ENCODE measurements around the gene TMEM181.
"Not testable (repeated sequence)": the region's sequence is repeated elsewhere in the genome, so short reads cannot be mapped to it uniquely, and the experiment has no call there.

TMEM181 gene

GRCh38 chr6:158626360-158627167 is 66.7 kb downstream of the TMEM181 start:
- H3K9ac ChIP-seq (ENCODE audit: low read length in 5 of 5), result peak overlapping the region in 1 of 5 donors; percentile 33
- H3K36me3 ChIP-seq (ENCODE audit: control insufficient read depth in 5 of 5, insufficient read depth in 5 of 5, low read length in 5 of 5), result peaks cover 0 to 78% (median 43%) of the 10 kb centered on the region in 5 donors
- H3K27me3 ChIP-seq (ENCODE audit: control insufficient read depth in 5 of 5, insufficient read depth in 4 of 5, low read length in 5 of 5), result no peaks in the 10 kb centered on the region
- H3K9me3 ChIP-seq (ENCODE audit: control insufficient read depth in 5 of 5, low read length in 5 of 5), result no peaks in the 10 kb centered on the region
- peaks cover 9 to 23% (median 20%) of the 10 kb centered on the region in 5 donors for H3K4me1 ChIP-seq (ENCODE audit: control insufficient read depth in 5 of 5, insufficient read depth in 5 of 5, low read length in 5 of 5)
- H3K4me3 ChIP-seq (ENCODE audit: low read depth in 1 of 5, low read length in 5 of 5), result no peak overlapping the region
- H3K27ac ChIP-seq (ENCODE audit: low read depth, low read length), result no peak overlapping the region

- no peak overlapping the region for H3K27ac ChIP-seq (ENCODE audit: low read depth, low read length)
- no peak overlapping the region for H3K9ac ChIP-seq (ENCODE audit: low read length in 5 of 5)
- no peak overlapping the region for H3K4me3 ChIP-seq (ENCODE audit: low read depth in 1 of 5, low read length in 5 of 5)
- no peaks in the 10 kb centered on the region for H3K27me3 ChIP-seq (ENCODE audit: control insufficient read depth in 5 of 5, insufficient read depth in 4 of 5, low read length in 5 of 5)
- peaks cover 9 to 31% (median 27%) of the 10 kb centered on the region in 5 donors for H3K4me1 ChIP-seq (ENCODE audit: control insufficient read depth in 5 of 5, insufficient read depth in 5 of 5, low read length in 5 of 5)
- no peaks in the 10 kb centered on the region for H3K9me3 ChIP-seq (ENCODE audit: control insufficient read depth in 5 of 5, low read length in 5 of 5)
- H3K36me3 ChIP-seq (ENCODE audit: control insufficient read depth in 5 of 5, insufficient read depth in 5 of 5, low read length in 5 of 5), result peaks cover 0 to 70% (median 36%) of the 10 kb centered on the region in 5 donors
Measured at GRCh38 chr6:158627168-158627939, 67.5 kb downstream of the TMEM181 start.

DNA sequence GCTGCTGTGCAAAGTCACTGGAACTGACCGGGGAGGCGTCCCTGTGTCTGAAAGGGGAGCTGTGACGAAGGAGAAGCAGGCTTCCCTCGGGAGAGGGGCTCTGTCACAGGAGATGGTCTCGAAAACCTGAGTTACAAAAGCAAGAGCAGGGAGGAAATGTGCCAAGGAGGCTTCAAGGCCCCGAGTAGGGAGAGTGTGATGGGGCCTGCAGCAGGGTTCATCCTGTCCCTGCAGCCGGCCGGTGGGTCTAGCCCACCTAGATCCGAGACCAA is 68.0 kb downstream of the TMEM181 start:
- Histone ChIP-seq H3K27ac (ENCODE audit: low read depth, low read length) (no peak overlapping the region), H3K4me3 (ENCODE audit: low read depth in 1 of 5, low read length in 5 of 5) (no peak overlapping the region), H3K9ac (ENCODE audit: low read length in 5 of 5) (no peak overlapping the region), H3K4me1 (ENCODE audit: control insufficient read depth in 5 of 5, insufficient read depth in 5 of 5, low read length in 5 of 5) (peaks cover 9 to 33% (median 27%) of the 10 kb centered on the region in 5 donors), H3K9me3 (ENCODE audit: control insufficient read depth in 5 of 5, low read length in 5 of 5) (no peaks in the 10 kb centered on the region), H3K36me3 (ENCODE audit: control insufficient read depth in 5 of 5, insufficient read depth in 5 of 5, low read length in 5 of 5) (peaks cover 0 to 66% (median 30%) of the 10 kb centered on the region in 5 donors), H3K27me3 (ENCODE audit: control insufficient read depth in 5 of 5, insufficient read depth in 4 of 5, low read length in 5 of 5) (no peaks in the 10 kb centered on the region)

DNA sequence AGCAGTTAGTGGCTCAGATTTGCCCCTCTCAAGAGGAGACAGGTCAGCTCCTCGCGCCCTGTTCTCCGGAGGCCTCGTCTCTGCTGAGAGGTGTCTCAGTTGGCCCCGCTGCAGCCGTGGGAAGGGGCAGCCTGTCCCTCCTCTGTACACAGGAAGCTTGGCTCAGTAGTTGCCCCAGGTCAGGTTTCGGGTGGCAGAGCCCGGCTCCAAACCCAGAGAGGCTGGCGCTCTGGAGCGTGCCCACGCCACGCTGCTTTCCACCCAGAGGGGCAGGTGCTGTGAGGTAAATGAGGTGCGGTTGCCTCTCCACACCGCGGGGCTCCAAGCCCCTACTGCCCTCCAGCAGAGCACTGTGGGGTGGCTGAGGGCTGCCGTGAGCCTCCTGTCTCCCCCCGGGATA is 68.7 kb downstream of the TMEM181 start:
- Histone ChIP-seq H3K36me3 (ENCODE audit: control insufficient read depth in 5 of 5, insufficient read depth in 5 of 5, low read length in 5 of 5) (peaks cover 4 to 70% (median 35%) of the 10 kb centered on the region in 5 donors), H3K4me1 (ENCODE audit: control insufficient read depth in 5 of 5, insufficient read depth in 5 of 5, low read length in 5 of 5) (peaks cover 9 to 33% (median 27%) of the 10 kb centered on the region in 5 donors), H3K4me3 (ENCODE audit: low read depth in 1 of 5, low read length in 5 of 5) (no peak overlapping the region), H3K27ac (ENCODE audit: low read depth, low read length) (no peak overlapping the region), H3K9me3 (ENCODE audit: control insufficient read depth in 5 of 5, low read length in 5 of 5) (no peaks in the 10 kb centered on the region), H3K9ac (ENCODE audit: low read length in 5 of 5) (no peak overlapping the region), H3K27me3 (ENCODE audit: control insufficient read depth in 5 of 5, insufficient read depth in 4 of 5, low read length in 5 of 5) (no peaks in the 10 kb centered on the region)

- peaks cover 4 to 65% (median 33%) of the 10 kb centered on the region in 5 donors for H3K36me3 ChIP-seq (ENCODE audit: control insufficient read depth in 5 of 5, insufficient read depth in 5 of 5, low read length in 5 of 5)
- no peaks in the 10 kb centered on the region for H3K27me3 ChIP-seq (ENCODE audit: control insufficient read depth in 5 of 5, insufficient read depth in 4 of 5, low read length in 5 of 5)
- H3K4me1 ChIP-seq (ENCODE audit: control insufficient read depth in 5 of 5, insufficient read depth in 5 of 5, low read length in 5 of 5), result peaks cover 9 to 33% (median 27%) of the 10 kb centered on the region in 5 donors
- H3K27ac ChIP-seq (ENCODE audit: low read depth, low read length), result no peak overlapping the region
- no peaks in the 10 kb centered on the region for H3K9me3 ChIP-seq (ENCODE audit: control insufficient read depth in 5 of 5, low read length in 5 of 5)
- no peak overlapping the region for H3K4me3 ChIP-seq (ENCODE audit: low read depth in 1 of 5, low read length in 5 of 5)
- no peak overlapping the region for H3K9ac ChIP-seq (ENCODE audit: low read length in 5 of 5)
Measured at GRCh38 chr6:158629367-158630221, 69.7 kb downstream of the TMEM181 start.

GRCh38 chr6:158630938-158631616 is 71.2 kb downstream of the TMEM181 start:
- H3K9me3 ChIP-seq (ENCODE audit: control insufficient read depth in 5 of 5, low read length in 5 of 5), result no peaks in the 10 kb centered on the region
- H3K9ac ChIP-seq (ENCODE audit: low read length in 5 of 5), result peak overlapping the region in 2 of 5 donors; percentile 1 to 25
- peaks cover 9 to 28% (median 24%) of the 10 kb centered on the region in 5 donors for H3K4me1 ChIP-seq (ENCODE audit: control insufficient read depth in 5 of 5, insufficient read depth in 5 of 5, low read length in 5 of 5)
- H3K27ac ChIP-seq (ENCODE audit: low read depth, low read length), result peak overlapping the region; percentile 83
- H3K27me3 ChIP-seq (ENCODE audit: control insufficient read depth in 5 of 5, insufficient read depth in 4 of 5, low read length in 5 of 5), result no peaks in the 10 kb centered on the region
- H3K36me3 ChIP-seq (ENCODE audit: control insufficient read depth in 5 of 5, insufficient read depth in 5 of 5, low read length in 5 of 5), result peaks cover 4 to 60% (median 35%) of the 10 kb centered on the region in 5 donors
- H3K4me3 ChIP-seq (ENCODE audit: low read depth in 1 of 5, low read length in 5 of 5), result peak overlapping the region in 4 of 5 donors; percentile 16 to 46 (median 27)

DNA sequence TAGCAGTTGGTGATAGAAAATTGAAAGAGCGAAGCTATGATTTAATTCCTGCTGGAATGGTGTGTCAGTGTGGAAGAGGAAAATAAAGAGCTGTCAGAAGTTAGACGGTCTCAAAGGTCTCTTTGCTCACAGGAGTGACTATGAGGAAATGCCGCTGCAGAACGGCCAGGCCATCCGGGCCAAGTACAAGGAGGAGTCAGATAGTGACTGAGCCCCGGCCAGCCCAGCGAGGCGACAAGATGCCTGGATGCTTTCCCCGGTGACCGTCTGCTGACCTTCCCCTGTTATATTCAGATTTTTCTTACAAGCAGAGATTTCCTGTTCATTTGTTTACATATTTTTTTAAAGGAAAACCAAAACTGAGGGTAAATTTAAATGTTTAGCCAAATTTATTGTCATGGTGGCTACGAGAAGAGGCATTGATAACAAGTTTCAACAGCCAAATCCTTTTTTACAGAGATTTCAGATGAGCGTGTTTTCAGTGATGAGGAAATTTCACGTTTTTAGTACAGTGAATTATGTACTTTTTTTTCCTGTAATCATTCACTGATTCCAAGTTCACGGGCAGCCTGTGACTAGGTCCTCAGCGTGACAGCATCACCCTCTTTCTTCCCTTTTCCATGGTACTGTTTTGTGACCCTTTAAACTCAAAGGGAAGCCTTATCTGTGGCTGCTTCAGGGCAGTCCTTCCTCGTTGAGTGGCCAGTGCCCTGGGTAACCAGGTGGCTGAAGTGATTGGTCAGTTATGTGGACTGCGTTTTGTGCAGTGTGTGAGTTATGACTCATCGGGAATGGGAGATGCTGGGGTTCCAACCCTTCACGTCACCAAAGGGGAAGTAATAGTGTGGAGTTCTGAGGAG is 72.0 kb downstream of the TMEM181 start:
- H3K4me1 ChIP-seq (ENCODE audit: control insufficient read depth in 5 of 5, insufficient read depth in 5 of 5, low read length in 5 of 5), result peaks cover 7 to 21% (median 17%) of the 10 kb centered on the region in 5 donors
- H3K9me3 ChIP-seq (ENCODE audit: control insufficient read depth in 5 of 5, low read length in 5 of 5), result no peaks in the 10 kb centered on the region
- H3K27ac ChIP-seq (ENCODE audit: low read depth, low read length), result peak overlapping the region; percentile 83
- peak overlapping the region in 3 of 5 donors; percentile 1 to 36 (median 25) for H3K9ac ChIP-seq (ENCODE audit: low read length in 5 of 5)
- H3K27me3 ChIP-seq (ENCODE audit: control insufficient read depth in 5 of 5, insufficient read depth in 4 of 5, low read length in 5 of 5), result no peaks in the 10 kb centered on the region
- peak overlapping the region; percentile 7 to 46 (median 20) for H3K4me3 ChIP-seq (ENCODE audit: low read depth in 1 of 5, low read length in 5 of 5)
- peaks cover 4 to 60% (median 35%) of the 10 kb centered on the region in 5 donors for H3K36me3 ChIP-seq (ENCODE audit: control insufficient read depth in 5 of 5, insufficient read depth in 5 of 5, low read length in 5 of 5)

DNA sequence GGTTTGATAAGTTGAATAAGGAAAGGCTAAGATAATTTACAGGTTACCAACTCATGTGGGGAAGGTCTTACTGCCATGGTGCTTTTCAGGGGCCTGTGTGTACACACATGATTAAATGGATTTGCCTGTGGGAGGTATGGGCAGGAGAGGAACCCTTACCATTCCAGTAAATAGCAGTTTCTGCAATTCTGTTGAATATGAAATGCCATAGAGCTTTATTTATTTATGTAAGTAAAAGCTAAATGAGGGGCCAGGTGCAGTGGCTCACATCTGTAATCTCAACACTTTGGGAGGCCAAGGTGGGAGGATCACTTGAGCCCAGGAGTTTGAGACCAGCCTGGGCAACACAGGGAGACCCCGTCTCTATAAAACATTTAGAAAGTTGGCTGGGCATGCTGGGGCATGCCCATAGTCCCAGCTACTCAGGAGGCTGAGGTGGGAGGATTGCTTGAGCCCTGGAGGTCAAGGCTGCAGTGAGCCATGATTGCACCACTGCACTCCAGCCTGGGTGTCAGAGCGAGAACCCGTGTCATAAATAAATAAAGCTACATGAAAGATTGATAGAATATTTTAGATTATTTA is 72.7 kb downstream of the TMEM181 start:
- H3K4me3 ChIP-seq (ENCODE audit: low read depth in 1 of 5, low read length in 5 of 5); H3K9ac ChIP-seq (ENCODE audit: low read length in 5 of 5); H3K27me3 ChIP-seq (ENCODE audit: control insufficient read depth in 5 of 5, insufficient read depth in 4 of 5, low read length in 5 of 5); H3K9me3 ChIP-seq (ENCODE audit: control insufficient read depth in 5 of 5, low read length in 5 of 5): not testable (repeated sequence)
- Histone ChIP-seq H3K27ac (ENCODE audit: low read depth, low read length) (peak overlapping the region; percentile 83), H3K36me3 (ENCODE audit: control insufficient read depth in 5 of 5, insufficient read depth in 5 of 5, low read length in 5 of 5) (peaks cover 8 to 60% (median 35%) of the 10 kb centered on the region in 5 donors), H3K4me1 (ENCODE audit: control insufficient read depth in 5 of 5, insufficient read depth in 5 of 5, low read length in 5 of 5) (peaks cover 6 to 21% (median 17%) of the 10 kb centered on the region in 5 donors)
